Activated CD4-positive, alpha-beta T cell treated with anti-CD3 and anti-CD28 coated beads for 36 hours (primary cell): ENCODE data around the gene FAM83B. TPM values are rescaled to one million over a fixed set of nuclear protein-coding genes. Genes with fewer than 3 reads are reported as not detected.

ENCODE experiments used
- ATAC-seq: fragments of 200-7000 bp; cut with Tn5 transposase; one replicate; pipeline ENCODE4 v1.10.0; 2021; ENCODE audit warnings: mild to moderate bottlenecking, moderate library complexity
- CTCF ChIA-PET: fragments of 350-600 bp; sonication (Branson Sonifier 250); formaldehyde crosslinking; loops from one replicate; lab custom pipeline; 2021; ENCODE audit warnings: antibody characterized with exemption; lab: Charles Lee
- POLR2A ChIA-PET: fragments of 350-600 bp; sonication (Branson Sonifier 250); formaldehyde crosslinking; loops from one replicate; lab custom pipeline; 2021; ENCODE audit warnings: antibody characterized with exemption, inconsistent platforms; lab: Charles Lee
- DNase-seq: peaks from one replicate; pipeline ENCODE4 v3.0.0-alpha.2; 2020
- H3K27ac Mint-ChIP-seq: one replicate; pipeline ENCODE4 v1.8.0; 2021; ENCODE audit warnings: mixed read lengths
- H3K27me3 Mint-ChIP-seq: one replicate; pipeline ENCODE4 v1.8.0; 2021; ENCODE audit warnings: mixed read lengths
- H3K36me3 Mint-ChIP-seq: one replicate; pipeline ENCODE4 v1.8.0; 2021; ENCODE audit warnings: low read depth, mixed read lengths
- H3K4me1 Mint-ChIP-seq: one replicate; pipeline ENCODE4 v1.8.0; 2021; ENCODE audit warnings: mixed read lengths
- H3K4me3 Mint-ChIP-seq: one replicate; pipeline ENCODE4 v1.8.0; 2021; ENCODE audit warnings: mild to moderate bottlenecking, moderate library complexity, mixed read lengths
- H3K9me3 Mint-ChIP-seq: one replicate; pipeline ENCODE4 v1.8.0; 2021; ENCODE audit warnings: low read depth, mixed read lengths
- intact Hi-C, 2 experiments: fragments of 100-400 bp; cut with DNase I in 1 of 2; cut with micrococcal nuclease in 1 of 2; formaldehyde crosslinking; loops; one replicate each; pipeline versions ENCODE4 v1.14.2 to v1.15.1; 2022 to 2024; cut with DNase I, micrococcal nuclease
- total RNA-seq, 2 experiments: library from RNA; stranded (reverse); gene quantifications; one replicate each; pipeline ENCODE4 v1.2.3, GENCODE V29; 2021

Gene FAM83B
- total RNA-seq, 2 experiments from 2014 or later, result not detected

- H3K4me3 Mint-ChIP-seq, result no peak overlapping the region
- CTCF ChIA-PET, result no interaction called here
- ATAC-seq, result no peak
- H3K27ac Mint-ChIP-seq, result no peak overlapping the region
- no peaks in the 10 kb centered on the region for H3K27me3 Mint-ChIP-seq
- POLR2A ChIA-PET, result no interaction called here
- no peaks in the 10 kb centered on the region for H3K4me1 Mint-ChIP-seq
- DNase-seq, result no peak
- intact Hi-C loops, result no loop called here
- H3K9me3 Mint-ChIP-seq, result peaks cover 2% of the 10 kb centered on the region
- H3K36me3 Mint-ChIP-seq, result no peaks in the 10 kb centered on the region
Observed at GRCh38 chr6:54864272-54864671, 17.7 kb downstream of the FAM83B start.

GRCh38 chr6:54865091-54865631, 18.6 kb downstream of the FAM83B start:
- no peak for ATAC-seq
- intact Hi-C loops, result no loop called here
- H3K36me3 Mint-ChIP-seq, result no peaks in the 10 kb centered on the region

GRCh38 chr6:54868556-54868955, 22.0 kb downstream of the FAM83B start:
- Mint-ChIP-seq H3K4me3 (no peak overlapping the region), H3K27ac (no peak overlapping the region), H3K36me3 (no peaks in the 10 kb centered on the region), H3K27me3 (no peaks in the 10 kb centered on the region), H3K4me1 (no peaks in the 10 kb centered on the region), H3K9me3 (peaks cover 2% of the 10 kb centered on the region)
- POLR2A ChIA-PET, result no interaction called here
- no peak for ATAC-seq
- intact Hi-C loops, result no loop called here
- no peak for DNase-seq
- CTCF ChIA-PET, result no interaction called here

More at GRCh38 chr6:54865091-54865631, 18.6 kb downstream of the FAM83B start:
- Mint-ChIP-seq H3K27ac (no peak overlapping the region), H3K4me1 (no peaks in the 10 kb centered on the region), H3K4me3 (no peak overlapping the region), H3K27me3 (no peaks in the 10 kb centered on the region), H3K9me3 (peaks cover 2% of the 10 kb centered on the region)
- ChIA-PET POLR2A (no interaction called here), CTCF (no interaction called here)
- no peak for DNase-seq

GRCh38 chr6:54873599-54873998, 27.0 kb downstream of the FAM83B start:
- no peak for DNase-seq
- intact Hi-C loops, result no loop called here
- ATAC-seq, result no peak
- Mint-ChIP-seq H3K4me3 (no peak overlapping the region), H3K4me1 (no peaks in the 10 kb centered on the region), H3K36me3 (no peaks in the 10 kb centered on the region), H3K27ac (no peak overlapping the region), H3K9me3 (no peaks in the 10 kb centered on the region), H3K27me3 (no peaks in the 10 kb centered on the region)
- CTCF ChIA-PET, result interaction anchor here (0.6 kb wide), 1 partner anchor 870 kb away, joined by 3 read pairs; no protein-coding TSS in a partner anchor
- POLR2A ChIA-PET, result no interaction called here

- Mint-ChIP-seq H3K4me3 (no peak overlapping the region), H3K27me3 (no peaks in the 10 kb centered on the region), H3K36me3 (no peaks in the 10 kb centered on the region), H3K27ac (no peak overlapping the region), H3K4me1 (no peaks in the 10 kb centered on the region), H3K9me3 (no peaks in the 10 kb centered on the region)
- DNase-seq (no peak), ATAC-seq (no peak)
- intact Hi-C loops, result no loop called here
- CTCF ChIA-PET, result no interaction called here
- POLR2A ChIA-PET, result no interaction called here
Observed at GRCh38 chr6:54874349-54875048, 27.9 kb downstream of the FAM83B start.

GRCh38 chr6:54875539-54875938, 29.0 kb downstream of the FAM83B start:
- no peaks in the 10 kb centered on the region for H3K4me1 Mint-ChIP-seq
- H3K9me3 Mint-ChIP-seq, result no peaks in the 10 kb centered on the region
- H3K27ac Mint-ChIP-seq, result no peak overlapping the region
- H3K36me3 Mint-ChIP-seq, result no peaks in the 10 kb centered on the region
- ATAC-seq (no peak), DNase-seq (no peak)
- no peaks in the 10 kb centered on the region for H3K27me3 Mint-ChIP-seq
- no peak overlapping the region for H3K4me3 Mint-ChIP-seq
- ChIA-PET CTCF (no interaction called here), POLR2A (no interaction called here)
- intact Hi-C loops, result no loop called here

GRCh38 chr6:54876365-54876764, 29.8 kb downstream of the FAM83B start:
- H3K4me3 Mint-ChIP-seq, result no peak overlapping the region
- no peak for ATAC-seq
- POLR2A ChIA-PET, result no interaction called here
- H3K36me3 Mint-ChIP-seq, result no peaks in the 10 kb centered on the region
- DNase-seq, result no peak
- H3K27ac Mint-ChIP-seq, result no peak overlapping the region
- H3K4me1 Mint-ChIP-seq, result no peaks in the 10 kb centered on the region
- CTCF ChIA-PET, result no interaction called here
- intact Hi-C loops, result no loop called here
- no peaks in the 10 kb centered on the region for H3K27me3 Mint-ChIP-seq
- no peaks in the 10 kb centered on the region for H3K9me3 Mint-ChIP-seq

- no peaks in the 10 kb centered on the region for H3K36me3 Mint-ChIP-seq
- H3K4me3 Mint-ChIP-seq, result no peak overlapping the region
- POLR2A ChIA-PET, result no interaction called here
- H3K27me3 Mint-ChIP-seq, result no peaks in the 10 kb centered on the region
- intact Hi-C loops, result no loop called here
- H3K27ac Mint-ChIP-seq, result no peak overlapping the region
- CTCF ChIA-PET, result no interaction called here
- no peaks in the 10 kb centered on the region for H3K4me1 Mint-ChIP-seq
- ATAC-seq (no peak), DNase-seq (no peak)
- H3K9me3 Mint-ChIP-seq, result no peaks in the 10 kb centered on the region
Observed at GRCh38 chr6:54876871-54877270, 30.3 kb downstream of the FAM83B start.

- Mint-ChIP-seq H3K9me3 (peaks cover 2% of the 10 kb centered on the region), H3K27me3 (no peaks in the 10 kb centered on the region), H3K36me3 (no peaks in the 10 kb centered on the region), H3K4me1 (no peaks in the 10 kb centered on the region), H3K4me3 (no peak overlapping the region), H3K27ac (no peak overlapping the region)
- CTCF ChIA-PET, result no interaction called here
- POLR2A ChIA-PET, result no interaction called here
- intact Hi-C loops, result no loop called here
- no peak for DNase-seq
- ATAC-seq, result no peak
Observed at GRCh38 chr6:54877713-54878317, 31.2 kb downstream of the FAM83B start.

- ATAC-seq (no peak), DNase-seq (no peak)
- Mint-ChIP-seq H3K27ac (no peak overlapping the region), H3K4me1 (no peaks in the 10 kb centered on the region), H3K36me3 (no peaks in the 10 kb centered on the region), H3K27me3 (no peaks in the 10 kb centered on the region), H3K4me3 (no peak overlapping the region), H3K9me3 (peaks cover 2% of the 10 kb centered on the region)
- ChIA-PET CTCF (no interaction called here), POLR2A (no interaction called here)
- intact Hi-C loops, result no loop called here
Observed at GRCh38 chr6:54878718-54879117, 32.1 kb downstream of the FAM83B start.

GRCh38 chr6:54879188-54879985, 32.8 kb downstream of the FAM83B start:
- ChIA-PET POLR2A (no interaction called here), CTCF (no interaction called here)
- no peaks in the 10 kb centered on the region for H3K36me3 Mint-ChIP-seq
- ATAC-seq (no peak), DNase-seq (no peak)
- no peaks in the 10 kb centered on the region for H3K4me1 Mint-ChIP-seq
- no peaks in the 10 kb centered on the region for H3K27me3 Mint-ChIP-seq
- H3K4me3 Mint-ChIP-seq, result no peak overlapping the region
- intact Hi-C loops, result no loop called here
- H3K9me3 Mint-ChIP-seq, result peaks cover 2% of the 10 kb centered on the region
- H3K27ac Mint-ChIP-seq, result no peak overlapping the region
